ENCODE results near the gene LASP1.
"Not testable (repeated sequence)": the region's sequence is repeated elsewhere in the genome, so short reads cannot be mapped to it uniquely, and the experiment has no call there.

The LASP1 gene

DNA sequence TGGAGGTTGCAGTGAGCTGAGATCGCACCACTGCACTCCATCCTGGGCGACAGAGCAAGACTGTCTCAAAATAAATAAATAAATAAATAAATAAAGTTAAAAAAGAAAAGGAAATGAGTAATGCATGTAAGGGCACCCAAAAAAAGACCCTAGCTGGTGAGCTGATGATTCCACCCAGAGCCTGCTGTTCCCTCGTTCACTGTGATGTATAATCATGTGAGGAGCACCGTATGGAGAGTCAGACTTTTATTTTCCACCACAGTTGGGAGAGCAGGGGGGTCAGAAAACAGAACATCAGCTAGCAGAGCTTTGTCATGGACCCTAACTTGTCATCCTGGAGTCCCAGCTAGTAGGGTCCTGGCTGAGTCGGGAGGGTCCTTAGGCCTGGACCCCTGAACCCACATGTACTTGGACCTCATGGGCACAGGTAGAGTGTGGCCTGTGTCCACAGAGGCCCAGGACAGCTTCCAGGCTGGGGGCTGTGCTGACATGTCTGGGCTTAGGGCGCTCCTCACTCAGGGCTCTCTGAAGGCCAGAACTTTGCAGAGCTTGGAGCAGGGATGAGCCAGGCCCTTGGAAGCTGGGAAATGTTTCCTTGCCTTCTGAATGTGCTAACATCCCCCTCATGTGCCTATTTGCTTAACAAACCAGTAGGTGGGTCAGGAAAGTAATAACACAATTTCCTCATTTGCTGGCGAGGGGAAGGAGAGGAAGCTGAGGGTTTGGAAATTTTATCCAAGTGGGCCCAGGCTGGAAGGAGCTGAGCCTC lies 36.8 kb downstream of the LASP1 start:
- Histone ChIP-seq H3K4me2 (peak overlapping the region; percentile 68), H3K9ac (peak overlapping the region; percentile 26; the same call in 1 of the 2 replicates), H3K4me3 (no peak overlapping the region), H3K36me3 (peaks cover 69% of the 10 kb centered on the region), H3K27me3 (no peaks in the 10 kb centered on the region), H4K20me1 (0 out of 2 replicates have a peak, but pooled peaks cover 5% of the 10 kb centered on the region), H3K27ac (peak overlapping the region; percentile 77), H3K9me3 (no peaks in the 10 kb centered on the region; the same call in 1 of the 2 replicates), H3K4me1 (peaks cover 60% of the 10 kb centered on the region)
- no peak for TF ChIP-seq Cebpa-rat (IDR thresholded peaks at IDR 0.05)

DNA sequence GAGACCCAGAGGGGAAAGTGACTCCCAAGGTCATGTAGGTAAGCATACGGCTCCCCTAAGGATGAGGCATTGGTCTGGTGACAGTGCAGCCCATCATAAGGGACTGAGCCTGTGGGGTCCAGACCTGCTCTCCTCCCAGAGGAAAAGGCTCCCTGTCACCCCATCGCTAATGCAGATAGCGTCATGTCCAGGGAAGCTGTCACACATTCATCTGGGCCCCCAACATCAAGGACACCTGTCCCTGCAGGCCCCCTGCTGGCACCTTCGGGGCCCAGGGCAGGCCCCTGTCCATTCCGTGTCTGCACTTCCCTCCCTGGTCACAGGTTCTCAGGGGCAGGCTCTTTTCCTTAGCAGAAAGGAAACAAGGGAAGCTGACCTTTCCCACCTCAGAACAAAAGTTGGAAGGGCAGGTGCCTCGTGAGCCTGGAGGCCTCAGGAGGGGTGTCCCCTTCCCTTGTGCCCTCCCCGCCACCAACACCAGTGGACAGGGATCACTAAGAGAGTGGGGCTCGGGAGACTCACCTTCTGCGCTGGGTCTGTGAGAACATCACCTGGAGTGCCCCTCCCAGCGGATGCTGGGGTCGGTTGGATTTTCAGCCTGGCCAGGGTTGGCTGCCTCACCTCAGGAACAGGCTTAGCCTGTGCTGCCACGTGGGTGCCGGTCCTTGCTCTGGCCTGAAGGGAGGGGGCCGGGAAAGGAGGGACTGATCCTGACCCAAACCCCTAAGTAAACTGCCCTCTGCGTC lies 38.2 kb downstream of the LASP1 start:
- peak overlapping the region; percentile 68 for H3K4me2 ChIP-seq
- TF ChIP-seq Cebpa-rat (IDR thresholded peaks at IDR 0.05): no peak
- no peaks in the 10 kb centered on the region for H3K27me3 ChIP-seq
- peaks cover 69% of the 10 kb centered on the region for H3K36me3 ChIP-seq
- peak overlapping the region; percentile 77 for H3K27ac ChIP-seq
- H3K4me1 ChIP-seq: peaks cover 47% of the 10 kb centered on the region
- no peak overlapping the region for H3K4me3 ChIP-seq
- 0 out of 2 replicates have a peak, but pooled peaks cover 5% of the 10 kb centered on the region for H4K20me1 ChIP-seq
- peak overlapping the region; percentile 60 for H3K9ac ChIP-seq
- no peaks in the 10 kb centered on the region; the same call in 1 of the 2 replicates for H3K9me3 ChIP-seq

DNA sequence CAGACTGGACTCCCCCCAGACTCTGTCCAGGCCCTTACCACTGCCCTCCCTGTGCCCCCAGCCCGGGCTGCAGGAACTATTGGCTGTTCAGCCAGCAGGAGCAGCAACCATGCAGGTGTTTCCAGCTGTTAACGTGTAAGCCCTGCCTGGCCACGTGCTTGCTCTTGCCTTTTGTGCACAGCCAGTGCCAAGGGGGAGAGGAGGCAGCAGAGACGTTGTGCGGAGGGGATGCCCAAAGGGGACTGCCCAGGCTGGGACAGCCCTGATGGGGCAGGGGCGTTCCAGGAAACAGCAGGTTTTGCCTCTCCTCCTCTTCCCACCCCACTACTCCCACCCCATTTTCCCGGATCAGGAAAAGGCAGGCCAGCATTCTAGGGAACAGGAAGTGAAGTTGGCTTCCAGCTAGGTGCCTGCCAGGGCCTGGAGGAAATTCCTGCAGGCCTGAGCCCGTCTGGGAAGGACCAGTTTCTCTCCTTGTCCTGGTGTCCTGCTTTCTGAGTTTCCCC lies 38.9 kb downstream of the LASP1 start:
- Histone ChIP-seq H3K4me3 (no peak overlapping the region), H3K4me1 (peaks cover 47% of the 10 kb centered on the region), H3K4me2 (peak overlapping the region; percentile 68), H3K36me3 (peaks cover 69% of the 10 kb centered on the region), H3K9me3 (no peaks in the 10 kb centered on the region; the same call in 1 of the 2 replicates), H3K9ac (peak overlapping the region; percentile 60), H3K27ac (peak overlapping the region; percentile 77), H4K20me1 (0 out of 2 replicates have a peak, but pooled peaks cover 5% of the 10 kb centered on the region), H3K27me3 (no peaks in the 10 kb centered on the region)
- no peak for TF ChIP-seq Cebpa-rat (IDR thresholded peaks at IDR 0.05)

- H3K36me3 ChIP-seq: peaks cover 69% of the 10 kb centered on the region
- no peaks in the 10 kb centered on the region for H3K9me3 ChIP-seq
- H3K4me1 ChIP-seq: peaks cover 44% of the 10 kb centered on the region
- no peak for TF ChIP-seq Cebpa-rat (IDR thresholded peaks at IDR 0.05)
- no peak overlapping the region for H3K4me3 ChIP-seq
- H3K27ac ChIP-seq: no peak overlapping the region
- no peak overlapping the region for H3K9ac ChIP-seq
- no peaks in the 10 kb centered on the region for H3K27me3 ChIP-seq
- H4K20me1 ChIP-seq: 0 out of 2 replicates have a peak, but pooled peaks cover 5% of the 10 kb centered on the region
- no peak overlapping the region for H3K4me2 ChIP-seq
Observed at GRCh38 chr17:38910325-38910724, 40.5 kb downstream of the LASP1 start.

GRCh38 chr17:38911081-38911730 lies 41.3 kb downstream of the LASP1 start:
- Histone ChIP-seq H3K27me3 (no peaks in the 10 kb centered on the region), H3K4me2 (no peak overlapping the region), H3K36me3 (peaks cover 77% of the 10 kb centered on the region), H4K20me1 (no peaks in the 10 kb centered on the region), H3K9me3 (no peaks in the 10 kb centered on the region), H3K4me3 (no peak overlapping the region), H3K4me1 (peaks cover 35% of the 10 kb centered on the region), H3K9ac (no peak overlapping the region), H3K27ac (no peak overlapping the region)
- TF ChIP-seq Cebpa-rat (IDR thresholded peaks at IDR 0.05): no peak

DNA sequence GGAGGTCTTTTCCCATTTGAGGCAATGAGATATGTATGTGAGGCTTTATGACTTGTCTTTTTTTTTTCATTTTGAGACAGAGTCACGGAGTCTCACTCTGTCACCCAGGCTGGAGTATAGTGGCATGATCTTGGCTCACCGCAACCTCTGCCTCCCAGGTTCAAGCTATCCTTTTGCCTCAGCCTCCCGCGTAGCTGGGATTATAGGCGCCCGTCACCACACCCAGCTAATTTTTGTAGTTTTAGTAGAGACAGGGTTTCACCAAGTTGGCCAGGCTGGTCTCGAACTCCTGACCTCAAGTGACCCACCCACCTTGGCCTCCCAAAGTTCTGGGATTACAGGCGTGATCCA lies 41.8 kb downstream of the LASP1 start:
- not testable (repeated sequence) for H3K27ac ChIP-seq, H3K9me3 ChIP-seq, H3K9ac ChIP-seq, H3K4me3 ChIP-seq, H3K4me2 ChIP-seq, H3K27me3 ChIP-seq, H4K20me1 ChIP-seq
- H3K36me3 ChIP-seq: peaks cover 82% of the 10 kb centered on the region
- H3K4me1 ChIP-seq: peaks cover 30% of the 10 kb centered on the region

- Histone ChIP-seq H3K9me3 (no peaks in the 10 kb centered on the region), H3K27ac (0 out of 2 replicates have a peak overlapping the region, but pooled peaks have one; percentile 26), H4K20me1 (no peaks in the 10 kb centered on the region), H3K36me3 (peaks cover 88% of the 10 kb centered on the region), H3K4me1 (peaks cover 24% of the 10 kb centered on the region), H3K9ac (no peak overlapping the region), H3K4me2 (no peak overlapping the region), H3K4me3 (no peak overlapping the region), H3K27me3 (no peaks in the 10 kb centered on the region)
- no peak for TF ChIP-seq Cebpa-rat (IDR thresholded peaks at IDR 0.05)
Observed at GRCh38 chr17:38912221-38912813, 42.5 kb downstream of the LASP1 start.

DNA sequence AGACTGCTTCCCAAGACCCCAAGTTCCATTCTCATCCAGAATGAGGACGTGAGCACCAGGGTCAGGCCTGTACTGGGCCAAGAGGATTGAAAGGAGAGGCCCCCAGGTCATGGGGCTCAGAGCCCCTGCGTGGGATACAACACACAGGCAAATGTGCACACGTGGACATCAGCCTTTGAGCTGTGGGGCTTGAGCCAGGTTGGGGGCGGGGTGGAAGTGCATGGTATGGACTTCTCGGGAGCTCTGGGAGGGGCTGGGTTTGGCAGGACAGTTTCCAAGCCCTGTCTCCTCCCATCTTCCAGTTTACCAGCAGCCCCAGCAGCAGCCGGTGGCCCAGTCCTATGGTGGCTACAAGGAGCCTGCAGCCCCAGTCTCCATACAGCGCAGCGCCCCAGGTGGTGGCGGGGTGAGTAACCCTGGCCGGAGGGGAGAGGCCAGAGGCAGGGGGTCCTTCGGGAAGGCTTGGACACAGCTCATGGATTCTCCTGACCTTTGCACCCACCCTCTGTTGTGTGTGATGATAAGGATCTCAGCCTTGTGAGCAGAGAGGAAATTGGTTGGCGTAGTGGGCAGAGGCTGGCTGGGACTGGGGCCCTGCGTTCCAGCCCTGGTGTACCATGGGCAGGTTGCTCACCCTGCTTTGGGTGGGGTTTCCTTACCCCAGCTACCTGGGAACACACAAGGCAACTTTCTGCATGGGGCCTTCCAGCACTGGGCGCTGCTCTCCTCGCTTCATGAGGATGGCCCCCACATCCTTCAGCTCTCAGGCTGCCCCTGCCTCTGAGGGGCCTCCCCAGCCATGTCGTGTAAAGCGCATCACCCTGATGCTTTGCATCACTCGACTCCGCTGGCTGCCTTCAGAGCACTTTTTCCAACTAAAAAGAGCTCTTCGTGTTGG lies 45.1 kb downstream of the LASP1 start:
- Histone ChIP-seq H4K20me1 (0 out of 2 replicates have a peak, but pooled peaks cover under 1% of the 10 kb centered on the region), H3K9me3 (no peaks in the 10 kb centered on the region), H3K4me3 (no peak overlapping the region), H3K27ac (no peak overlapping the region), H3K27me3 (no peaks in the 10 kb centered on the region), H3K9ac (no peak overlapping the region), H3K4me2 (no peak overlapping the region), H3K36me3 (peaks cover 100% of the 10 kb centered on the region), H3K4me1 (peaks cover 15% of the 10 kb centered on the region)
- no peak for TF ChIP-seq Cebpa-rat (IDR thresholded peaks at IDR 0.05)

Data from BLaER1 (cell line).